Kidney epithelial cell (primary cell): ENCODE results near the gene NHLRC1. TPM values are rescaled to one million over a fixed set of nuclear protein-coding genes. Genes with fewer than 3 reads are reported as not detected.

Experiments used
- DNase-seq: peaks from one replicate; pipeline ENCODE4 v3.0.0-alpha.2; 2010; ENCODE audit warnings: low read depth
- H3K27me3 ChIP-seq: 2 replicates; pipeline ENCODE4 v1.6.0; 2011; ENCODE audit warnings: low read length; ENCODE audit not compliant: control insufficient read depth, insufficient read depth
- H3K36me3 ChIP-seq: 2 replicates; pipeline ENCODE4 v1.5.1; 2011; ENCODE audit warnings: low read length; ENCODE audit not compliant: control insufficient read depth, insufficient read depth
- H3K4me3 ChIP-seq: 2 replicates; pipeline ENCODE4 v1.5.1; 2011; ENCODE audit warnings: low read depth, mild to moderate bottlenecking, control low read depth, low read length
- CTCF ChIP-seq: IDR thresholded peaks from 2 replicates; pipeline ENCODE4 v1.5.1; 2011; ENCODE audit warnings: mild to moderate bottlenecking, moderate library complexity, low read length, control low read depth, inconsistent platforms; ENCODE audit not compliant: insufficient read depth, poor library complexity, severe bottlenecking
- total RNA-seq: library from RNA; depleted of rRNA; stranded (reverse); fragments of >200 nt; gene quantifications from 2 replicates; pipeline ENCODE4 v1.2.3, GENCODE V29; 2015

Gene NHLRC1
- total RNA-seq, 1 donor from 2014 or later = 3.1 TPM

- no peak overlapping the region for H3K4me3 ChIP-seq
- DNase-seq = no peak
- no peaks in the 10 kb centered on the region for H3K36me3 ChIP-seq
- H3K27me3 ChIP-seq = no peaks in the 10 kb centered on the region
- no peak for TF ChIP-seq CTCF
These were observed 33.8 kb downstream of the NHLRC1 start for GRCh38 chr6:18088419-18089296.

GRCh38 chr6:18087396-18088165, 34.9 kb downstream of the NHLRC1 start:
- H3K4me3 ChIP-seq = no peak overlapping the region
- H3K27me3 ChIP-seq = no peaks in the 10 kb centered on the region
- no peak for TF ChIP-seq CTCF
- DNase-seq = no peak
- no peaks in the 10 kb centered on the region for H3K36me3 ChIP-seq

- Histone ChIP-seq H3K36me3 (no peaks in the 10 kb centered on the region), H3K27me3 (no peaks in the 10 kb centered on the region), H3K4me3 (no peak overlapping the region)
- DNase-seq = no peak
- no peak for TF ChIP-seq CTCF
These were observed 41.3 kb downstream of the NHLRC1 start for GRCh38 chr6:18081025-18081668.

GRCh38 chr6:18080544-18080943, 41.9 kb downstream of the NHLRC1 start:
- H3K27me3 ChIP-seq = no peaks in the 10 kb centered on the region
- no peak overlapping the region for H3K4me3 ChIP-seq
- no peaks in the 10 kb centered on the region for H3K36me3 ChIP-seq
- DNase-seq = no peak
- no peak for TF ChIP-seq CTCF

GRCh38 chr6:18078866-18079265, 43.6 kb downstream of the NHLRC1 start:
- no peak for TF ChIP-seq CTCF
- Histone ChIP-seq H3K27me3 (no peaks in the 10 kb centered on the region), H3K4me3 (no peak overlapping the region), H3K36me3 (no peaks in the 10 kb centered on the region)
- DNase-seq = no peak
